DMS53 (cell line): ENCODE results near the gene RNASE12.
"Not testable (repeated sequence)": the region's sequence is repeated elsewhere in the genome, so short reads cannot be mapped to it uniquely, and the experiment has no call there.

Experiments
- DNase-seq: peaks from one replicate; lab custom pipeline; 2025; lab: John Stamatoyannopoulos, UW

The RNASE12 gene

GRCh38 chr14:20580242-20580641 lies 10.9 kb downstream of the RNASE12 start:
- DNase-seq: no peak

- DNase-seq: no peak
Measured at GRCh38 chr14:20578784-20579502, 12.2 kb downstream of the RNASE12 start.

GRCh38 chr14:20578325-20578724 lies 12.9 kb downstream of the RNASE12 start:
- DNase-seq: no peak

GRCh38 chr14:20572382-20572990 lies 18.7 kb downstream of the RNASE12 start:
- DNase-seq: not testable (repeated sequence)

- not testable (repeated sequence) for DNase-seq
Measured at GRCh38 chr14:20570720-20571119, 20.5 kb downstream of the RNASE12 start.

GRCh38 chr14:20569865-20570264 lies 21.3 kb downstream of the RNASE12 start:
- not testable (repeated sequence) for DNase-seq

GRCh38 chr14:20569066-20569465 lies 22.1 kb downstream of the RNASE12 start:
- DNase-seq: no peak

- no peak for DNase-seq
Measured at GRCh38 chr14:20568393-20568792, 22.8 kb downstream of the RNASE12 start.

- DNase-seq: not testable (repeated sequence)
Measured at GRCh38 chr14:20567199-20567598, 24.0 kb downstream of the RNASE12 start.

GRCh38 chr14:20564501-20564997 lies 26.6 kb downstream of the RNASE12 start:
- no peak for DNase-seq

- no peak for DNase-seq
Measured at GRCh38 chr14:20563971-20564370, 27.2 kb downstream of the RNASE12 start.

GRCh38 chr14:20560961-20561360 lies 30.2 kb downstream of the RNASE12 start, which contains the start of gene RNASE9:
TSS of gene RNASE9 (minus strand) at chr14:20561047.
- DNase-seq: no peak

GRCh38 chr14:20559461-20559904 lies 31.7 kb downstream of the RNASE12 start:
- no peak for DNase-seq

- DNase-seq: no peak
Measured at GRCh38 chr14:20557212-20557542, 34.0 kb downstream of the RNASE12 start.

- DNase-seq: no peak
Measured at GRCh38 chr14:20556500-20557211, 34.5 kb downstream of the RNASE12 start.

GRCh38 chr14:20555845-20556244 lies 35.3 kb downstream of the RNASE12 start:
- DNase-seq: no peak

- no peak for DNase-seq
Measured at GRCh38 chr14:20553024-20553423, 38.2 kb downstream of the RNASE12 start.

- no peak for DNase-seq
Measured at GRCh38 chr14:20551606-20552005, 39.6 kb downstream of the RNASE12 start.

- DNase-seq: no peak
Measured at GRCh38 chr14:20550926-20551325, 40.2 kb downstream of the RNASE12 start.

GRCh38 chr14:20548414-20549158 lies 42.6 kb downstream of the RNASE12 start:
- DNase-seq: no peak

GRCh38 chr14:20546877-20547276 lies 44.3 kb downstream of the RNASE12 start:
- DNase-seq: no peak
